GM12878 (cell line): ENCODE measurements around the gene ECM1. TPM values are rescaled to one million over a fixed set of nuclear protein-coding genes. Genes with fewer than 3 reads are reported as not detected.

ENCODE experiments used
- ATAC-seq: fragments of 200-7000 bp; cut with Tn5 transposase; 3 replicates; pipeline ENCODE4 v1.9.1; 2020; ENCODE audit warnings: mild to moderate bottlenecking, moderate library complexity
- BruUV-seq: library from RNA; stranded (reverse); fragments of 400-500 nt; replicated peaks from 2 replicates; lab custom pipeline; 2021; lab: Mats Ljungman, UMichigan
- CTCF ChIA-PET: fragments of 300-600 bp; sonication (Branson Sonifier 250); formaldehyde crosslinking; extraction: SDS; loops from one replicate; lab custom pipeline; 2021; ENCODE audit warnings: inconsistent platforms; lab: Yijun Ruan, JAX
- POLR2A ChIA-PET: fragments of 350-600 bp; formaldehyde crosslinking; extraction: SDS; loops from one replicate; lab custom pipeline; 2021; ENCODE audit warnings: inconsistent platforms; lab: Charles Lee
- RAD21 ChIA-PET: fragments of 300-600 bp; sonication (Branson Sonifier 250); formaldehyde crosslinking; loops from one replicate; lab custom pipeline; 2023; ENCODE audit warnings: antibody characterized with exemption; ENCODE audit not compliant: unreplicated experiment; lab: Charles Lee
- SMC1A ChIA-PET: fragments of 300-600 bp; sonication (Branson Sonifier 250); formaldehyde crosslinking; loops from one replicate; lab custom pipeline; 2023; ENCODE audit not compliant: unreplicated experiment, uncharacterized antibody; lab: Charles Lee
- DNase-seq: peaks from one replicate; pipeline ENCODE4 v3.0.0-alpha.2; 2011; ENCODE audit warnings: low read depth, low spot score
- FAIRE-seq: peaks from 3 replicates; lab custom pipeline; 2011; peaks lifted over from hg19 to GRCh38; lab: Jason Lieb, UNC
- H2AFZ ChIP-seq: 2 replicates; pipeline ENCODE4 v1.6.0; 2011; ENCODE audit warnings: low read depth, low read length, control low read depth; ENCODE audit not compliant: control insufficient read depth
- H3K27ac ChIP-seq: 2 replicates; pipeline ENCODE4 v1.5.1; 2011; ENCODE audit warnings: control low read depth; ENCODE audit not compliant: control insufficient read depth, insufficient read depth
- H3K27me3 ChIP-seq, 2 experiments: replicated peaks in 1 of 2; 2 replicates each; pipeline versions ENCODE4 v1.6.0 to v1.6.1; 2011; ENCODE audit warnings: low read length in 1 of 2; ENCODE audit not compliant: control insufficient read depth in 2 of 2, insufficient read depth in 2 of 2
- H3K36me3 ChIP-seq, 2 experiments: 2 replicates each; pipeline ENCODE4 v1.5.1; 2011; ENCODE audit warnings: low read length in 1 of 2; ENCODE audit not compliant: control insufficient read depth in 2 of 2, insufficient read depth in 2 of 2
- H3K4me1 ChIP-seq: 2 replicates; pipeline ENCODE4 v1.6.1; 2011; ENCODE audit warnings: mild to moderate bottlenecking, low read length, moderate library complexity, mixed read lengths; ENCODE audit not compliant: control insufficient read depth, insufficient read depth
- H3K4me2 ChIP-seq: 2 replicates; pipeline ENCODE4 v1.6.0; 2011; ENCODE audit warnings: control low read depth; ENCODE audit not compliant: control insufficient read depth, insufficient read depth
- H3K4me3 ChIP-seq: fragments of 200-600 bp; sonication (generic); 2 replicates; pipeline ENCODE4 v1.5.1; 2016
- H3K79me2 ChIP-seq: 2 replicates; pipeline ENCODE4 v1.6.0; 2011; ENCODE audit warnings: low read length; ENCODE audit not compliant: control insufficient read depth, insufficient read depth
- H3K9ac ChIP-seq: 2 replicates; pipeline ENCODE4 v1.8.0; 2011; ENCODE audit warnings: low read length, control low read depth, mixed read lengths; ENCODE audit not compliant: control insufficient read depth, insufficient read depth
- H3K9me3 ChIP-seq: replicated peaks from 3 replicates; pipeline ENCODE4 v1.5.1; 2011; ENCODE audit warnings: mild to moderate bottlenecking, low read length; ENCODE audit not compliant: control insufficient read depth, insufficient read depth
- H4K20me1 ChIP-seq: 2 replicates; pipeline ENCODE4 v1.6.0; 2011; ENCODE audit not compliant: control insufficient read depth, insufficient read depth
- CHD1 ChIP-seq: IDR thresholded peaks from 2 replicates; pipeline ENCODE4 v1.6.1; 2012; ENCODE audit warnings: low read depth, low read length, improper control_type of control experiment
- EP300 ChIP-seq, 2 experiments: fragments of 150-350 bp in 1 of 2; IDR thresholded peaks; 2 replicates each; pipeline ENCODE4 v1.6.1; 2011 to 2012; ENCODE audit warnings: low read depth in 2 of 2, low read length in 2 of 2, borderline replicate concordance in 1 of 2, improper control_type of control experiment in 1 of 2, inconsistent platforms in 1 of 2; ENCODE audit not compliant: control insufficient read depth in 1 of 2
- IKZF1 ChIP-seq: fragments of 450-650 bp; conservative IDR thresholded peaks from 2 replicates; pipeline ENCODE4 v1.6.1; 2017; ENCODE audit warnings: antibody characterized with exemption, mild to moderate bottlenecking
- IRF4 ChIP-seq: IDR thresholded peaks from 2 replicates; pipeline ENCODE4 v1.6.1; 2011; ENCODE audit warnings: low read depth, low read length
- JUNB ChIP-seq: IDR thresholded peaks from 2 replicates; pipeline ENCODE4 v1.6.1; 2016; ENCODE audit warnings: antibody characterized with exemption, mild to moderate bottlenecking
- MEF2A ChIP-seq: IDR thresholded peaks from 2 replicates; pipeline ENCODE4 v1.6.1; 2011; ENCODE audit warnings: low read depth, mild to moderate bottlenecking, low read length, moderate library complexity; ENCODE audit not compliant: insufficient read depth
- MYB ChIP-seq: fragments of 150-350 bp; IDR thresholded peaks from 2 replicates; pipeline ENCODE4 v1.6.1; 2014; ENCODE audit warnings: mild to moderate bottlenecking, low read depth, low read length, borderline replicate concordance
- NR2C1 ChIP-seq: fragments of 450-650 bp; IDR thresholded peaks from 2 replicates; pipeline ENCODE4 v1.6.1; 2017; ENCODE audit warnings: antibody characterized with exemption, mild to moderate bottlenecking, moderate library complexity
- PAX8 ChIP-seq: fragments of 450-650 bp; IDR thresholded peaks from 2 replicates; pipeline ENCODE4 v1.6.1; 2017; ENCODE audit warnings: mild to moderate bottlenecking, moderate library complexity
- SMARCA5 ChIP-seq: fragments of 450-650 bp; IDR thresholded peaks from 2 replicates; pipeline ENCODE4 v1.6.1; 2017; ENCODE audit warnings: mild to moderate bottlenecking
- SUZ12 ChIP-seq: fragments of 200-600 bp; sonication (generic); IDR thresholded peaks from one replicate; pipeline ENCODE4 v1.6.1; 2018; ENCODE audit warnings: antibody characterized with exemption, mild to moderate bottlenecking; ENCODE audit not compliant: unreplicated experiment
- ZBED1 ChIP-seq: IDR thresholded peaks from 2 replicates; pipeline ENCODE4 v1.6.1; 2016; ENCODE audit warnings: borderline replicate concordance
- ZNF622 ChIP-seq: fragments of 450-650 bp; IDR thresholded peaks from 2 replicates; pipeline ENCODE4 v1.6.1; 2017; ENCODE audit warnings: mild to moderate bottlenecking, inconsistent platforms
- WGBS: methylation state at CpG from one replicate; pipeline ENCODE4 v1.1.6; 2016; ENCODE audit warnings: low lambda C conversion rate; ENCODE audit not compliant: insufficient replicate concordance, insufficient coverage; ENCODE audit errors: missing lambda C conversion rate; 5-methylcytosine and 5-hydroxymethylcytosine counted together
- in situ Hi-C: fragments of 300-500 bp; cut with MboI; formaldehyde crosslinking; loops from 9 replicates; pipeline ENCODE4 v1.14.3; 2018; ENCODE audit warnings: mixed read lengths
- intact Hi-C: fragments of 100-400 bp; cut with micrococcal nuclease; formaldehyde crosslinking; loops from one replicate; pipeline ENCODE4 v1.14.2; 2022; ENCODE audit not compliant: unreplicated experiment
- polyA plus RNA-seq, 11 experiments: library from polyadenylated mRNA; depleted of rRNA in 4 of 11; unstranded in 6 of 11; stranded (reverse) in 5 of 11; fragments of >200 nt; fragmentation: Nextera tagmentation in 4 of 11; fragmentation: Illumina TruSeq in 1 of 11; extraction: Ambion mirVana in 4 of 11; extraction: Trizol in 1 of 11; gene quantifications; 1 replicate in 1 of 11; 2 replicates in 10 of 11; pipeline versions ENCODE4 v1.2.1 to v1.2.3, GENCODE V29; 2011 to 2016; ENCODE audit warnings: inconsistent platforms in 2 of 11, missing spikeins in 2 of 11, low read depth in 1 of 11
- total RNA-seq, 4 experiments: library from RNA; depleted of rRNA in 3 of 4; stranded (reverse); fragments of >200 nt in 3 of 4; fragmentation: Illumina TruSeq in 1 of 4; extraction: Trizol in 1 of 4; gene quantifications; 2 replicates each; pipeline versions ENCODE4 v1.2.1 to v1.2.3, GENCODE V29; 2013 to 2021
- TF ChIP-seq, protein P1 (sequence below): IDR thresholded peaks from 2 replicates; pipeline ENCODE4 v1.6.1; 2012; ENCODE audit warnings: improper control_type of control experiment, low read depth, low read length; ENCODE audit not compliant: insufficient replicate concordance

ECM1 gene
- total and polyA plus RNA-seq, 10 of the 15 experiments (the other 5 are each of a cell fraction or from before 2014, with no cell fraction given), result 0.06 to 1.3 (median 0.60) TPM

GRCh38 chr1:150528196-150528595, 20.3 kb downstream of the ECM1 start (continued):
- TF ChIP-seq, protein P1, sequence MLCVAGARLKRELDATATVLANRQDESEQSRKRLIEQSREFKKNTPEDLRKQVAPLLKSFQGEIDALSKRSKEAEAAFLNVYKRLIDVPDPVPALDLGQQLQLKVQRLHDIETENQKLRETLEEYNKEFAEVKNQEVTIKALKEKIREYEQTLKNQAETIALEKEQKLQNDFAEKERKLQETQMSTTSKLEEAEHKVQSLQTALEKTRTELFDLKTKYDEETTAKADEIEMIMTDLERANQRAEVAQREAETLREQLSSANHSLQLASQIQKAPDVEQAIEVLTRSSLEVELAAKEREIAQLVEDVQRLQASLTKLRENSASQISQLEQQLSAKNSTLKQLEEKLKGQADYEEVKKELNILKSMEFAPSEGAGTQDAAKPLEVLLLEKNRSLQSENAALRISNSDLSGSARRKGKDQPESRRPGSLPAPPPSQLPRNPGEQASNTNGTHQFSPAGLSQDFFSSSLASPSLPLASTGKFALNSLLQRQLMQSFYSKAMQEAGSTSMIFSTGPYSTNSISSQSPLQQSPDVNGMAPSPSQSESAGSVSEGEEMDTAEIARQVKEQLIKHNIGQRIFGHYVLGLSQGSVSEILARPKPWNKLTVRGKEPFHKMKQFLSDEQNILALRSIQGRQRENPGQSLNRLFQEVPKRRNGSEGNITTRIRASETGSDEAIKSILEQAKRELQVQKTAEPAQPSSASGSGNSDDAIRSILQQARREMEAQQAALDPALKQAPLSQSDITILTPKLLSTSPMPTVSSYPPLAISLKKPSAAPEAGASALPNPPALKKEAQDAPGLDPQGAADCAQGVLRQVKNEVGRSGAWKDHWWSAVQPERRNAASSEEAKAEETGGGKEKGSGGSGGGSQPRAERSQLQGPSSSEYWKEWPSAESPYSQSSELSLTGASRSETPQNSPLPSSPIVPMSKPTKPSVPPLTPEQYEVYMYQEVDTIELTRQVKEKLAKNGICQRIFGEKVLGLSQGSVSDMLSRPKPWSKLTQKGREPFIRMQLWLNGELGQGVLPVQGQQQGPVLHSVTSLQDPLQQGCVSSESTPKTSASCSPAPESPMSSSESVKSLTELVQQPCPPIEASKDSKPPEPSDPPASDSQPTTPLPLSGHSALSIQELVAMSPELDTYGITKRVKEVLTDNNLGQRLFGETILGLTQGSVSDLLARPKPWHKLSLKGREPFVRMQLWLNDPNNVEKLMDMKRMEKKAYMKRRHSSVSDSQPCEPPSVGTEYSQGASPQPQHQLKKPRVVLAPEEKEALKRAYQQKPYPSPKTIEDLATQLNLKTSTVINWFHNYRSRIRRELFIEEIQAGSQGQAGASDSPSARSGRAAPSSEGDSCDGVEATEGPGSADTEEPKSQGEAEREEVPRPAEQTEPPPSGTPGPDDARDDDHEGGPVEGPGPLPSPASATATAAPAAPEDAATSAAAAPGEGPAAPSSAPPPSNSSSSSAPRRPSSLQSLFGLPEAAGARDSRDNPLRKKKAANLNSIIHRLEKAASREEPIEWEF, result no peak
- TF ChIP-seq EP300 (IDR thresholded peaks at IDR 0.05; ENCODE audit: borderline replicate concordance in 1 of 2, control insufficient read depth in 1 of 2, low read depth in 2 of 2, low read length in 2 of 2) (no peak), CHD1 (no peak), ZNF622 (no peak), SMARCA5 (no peak), IKZF1 (no peak), JUNB (no peak), ZBED1 (no peak)

- RAD21 ChIA-PET, result interaction anchor here (0.6 kb wide), 1 partner anchor 240 kb away, joined by 3 read pairs; no protein-coding TSS in a partner anchor
- H3K79me2 ChIP-seq, result no peaks in the 10 kb centered on the region
- no peaks in the 10 kb centered on the region; the same call in 1 of the 2 replicates for H3K4me1 ChIP-seq
- POLR2A ChIA-PET, result no interaction called here
- no peak overlapping the region for H2AFZ ChIP-seq
- H3K9me3 ChIP-seq, result no peaks in the 10 kb centered on the region
- CTCF ChIA-PET, result interaction anchor here (0.6 to 1.6 kb wide), 3 partner anchors 10 to 156 kb away, joined by 3 to 4 read pairs (median 3); no protein-coding TSS in a partner anchor
- TF ChIP-seq PAX8 (no peak), MYB (no peak), IRF4 (no peak), SUZ12 (no peak), NR2C1 (no peak), MEF2A (no peak)
- in situ Hi-C loops (no loop called here), intact Hi-C loops (no loop called here)
- no peak for DNase-seq
- BruUV-seq, result no TSS peak
- H3K27ac ChIP-seq, result no peak overlapping the region
- ATAC-seq, result no peak
- SMC1A ChIA-PET, result interaction anchor here (0.6 to 5.9 kb wide), 2 partner anchors 13 to 58 kb away, joined by 3 to 26 read pairs; partner anchors contain the start of gene FALEC
- H3K27me3 ChIP-seq, result no peaks in the 10 kb centered on the region
- H4K20me1 ChIP-seq, result no peaks in the 10 kb centered on the region
- H3K4me3 ChIP-seq, result no peak overlapping the region
- no peak overlapping the region for H3K9ac ChIP-seq
- no peak for FAIRE-seq
- H3K4me2 ChIP-seq, result no peak overlapping the region
- H3K36me3 ChIP-seq, result no peaks in the 10 kb centered on the region
- 15% methylated on average over 4 of the region's 4 CpGs for WGBS
These were observed 21.1 kb downstream of the ECM1 start for GRCh38 chr1:150529017-150529416.
